ENCODE data around the gene IP6K1. TPM values are rescaled to one million over a fixed set of nuclear protein-coding genes. Genes with fewer than 3 reads are reported as not detected.

IP6K1 gene
- total RNA-seq, 1 experiment from 2014 or later: 30.6 TPM

- Histone ChIP-seq H4K20me1 (ENCODE audit: insufficient read depth) (no peaks in the 10 kb centered on the region), H3K4me3 (replicated peaks in 1 of 2; ENCODE audit: low read depth in 1 of 2, low read length in 2 of 2) (no peak overlapping the region), H3K4me1 (ENCODE audit: control insufficient read depth in 1 of 2, insufficient read depth in 2 of 2, low read length in 2 of 2) (peaks cover 2 to 16% of the 10 kb centered on the region in 2 experiments; a peak in 2 of 4 replicates), H2AFZ (ENCODE audit: low read depth, low read length, poor library complexity, severe bottlenecking) (no peak overlapping the region), H3K4me2 (ENCODE audit: low read length) (no peak overlapping the region), H3K27me3 (ENCODE audit: insufficient read depth, low read length) (no peaks in the 10 kb centered on the region), H3K36me3 (ENCODE audit: control insufficient read depth in 1 of 2, insufficient read depth in 2 of 2, low read length in 2 of 2) (no peaks in the 10 kb centered on the region), H3K79me2 (ENCODE audit: insufficient read depth, low read length) (no peaks in the 10 kb centered on the region), H3K9me3 (ENCODE audit: control insufficient read depth in 1 of 2, insufficient read depth in 1 of 2, low read depth in 1 of 2, low read length in 2 of 2) (no peaks in the 10 kb centered on the region), H3K9me2 (ENCODE audit: insufficient read depth) (no peaks in the 10 kb centered on the region), H3K9ac (ENCODE audit: low read length) (no peak overlapping the region), H3K27ac (ENCODE audit: low read depth, low read length) (no peak overlapping the region)
- intact Hi-C loops (cut with micrococcal nuclease): no loop called here
- TF ChIP-seq CBX3 (IDR thresholded peaks at IDR 0.05; ENCODE audit: low read depth): no peak
- no peak for TF ChIP-seq ZFX (IDR thresholded peaks at IDR 0.05)
- no peak for TF ChIP-seq SRF (IDR thresholded peaks at IDR 0.05; ENCODE audit: low read depth)
- no peak for TF ChIP-seq SP1 (IDR thresholded peaks at IDR 0.05; ENCODE audit: low read depth)
- TF ChIP-seq POLR2A (IDR thresholded peaks at IDR 0.05; ENCODE audit: borderline replicate concordance, extremely low read depth, insufficient read depth, insufficient read length): no peak
- TF ChIP-seq, protein P1, sequence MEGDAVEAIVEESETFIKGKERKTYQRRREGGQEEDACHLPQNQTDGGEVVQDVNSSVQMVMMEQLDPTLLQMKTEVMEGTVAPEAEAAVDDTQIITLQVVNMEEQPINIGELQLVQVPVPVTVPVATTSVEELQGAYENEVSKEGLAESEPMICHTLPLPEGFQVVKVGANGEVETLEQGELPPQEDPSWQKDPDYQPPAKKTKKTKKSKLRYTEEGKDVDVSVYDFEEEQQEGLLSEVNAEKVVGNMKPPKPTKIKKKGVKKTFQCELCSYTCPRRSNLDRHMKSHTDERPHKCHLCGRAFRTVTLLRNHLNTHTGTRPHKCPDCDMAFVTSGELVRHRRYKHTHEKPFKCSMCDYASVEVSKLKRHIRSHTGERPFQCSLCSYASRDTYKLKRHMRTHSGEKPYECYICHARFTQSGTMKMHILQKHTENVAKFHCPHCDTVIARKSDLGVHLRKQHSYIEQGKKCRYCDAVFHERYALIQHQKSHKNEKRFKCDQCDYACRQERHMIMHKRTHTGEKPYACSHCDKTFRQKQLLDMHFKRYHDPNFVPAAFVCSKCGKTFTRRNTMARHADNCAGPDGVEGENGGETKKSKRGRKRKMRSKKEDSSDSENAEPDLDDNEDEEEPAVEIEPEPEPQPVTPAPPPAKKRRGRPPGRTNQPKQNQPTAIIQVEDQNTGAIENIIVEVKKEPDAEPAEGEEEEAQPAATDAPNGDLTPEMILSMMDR (IDR thresholded peaks at IDR 0.05 in 2 of 3, conservative IDR thresholded peaks at IDR 0.05 in 1 of 3; ENCODE audit: borderline replicate concordance in 1 of 3, insufficient read depth in 1 of 3, low read depth in 2 of 3, low read length in 2 of 3): no peak
- no peak for TF ChIP-seq CEBPB (IDR thresholded peaks at IDR 0.05; ENCODE audit: low read depth)
- no peak for TF ChIP-seq ZBTB33 (IDR thresholded peaks at IDR 0.05; ENCODE audit: extremely low read depth, insufficient replicate concordance, low read length)
- no peak for TF ChIP-seq FOSL1 (IDR thresholded peaks at IDR 0.05; ENCODE audit: low read depth)
- no peak for TF ChIP-seq YY1 (IDR thresholded peaks at IDR 0.05; ENCODE audit: extremely low read depth, insufficient replicate concordance, low read depth, low read length)
- TF ChIP-seq EZH2 (IDR thresholded peaks at IDR 0.05): no peak
- no peak for TF ChIP-seq JUND (IDR thresholded peaks at IDR 0.05)
- TF ChIP-seq ELF1 (IDR thresholded peaks at IDR 0.05; ENCODE audit: borderline replicate concordance, low read depth): no peak
- no peak for TF ChIP-seq TCF7L2 (IDR thresholded peaks at IDR 0.05; ENCODE audit: borderline replicate concordance, extremely low read depth, insufficient read depth, insufficient read length)
- TF ChIP-seq RAD21 (IDR thresholded peaks at IDR 0.05; ENCODE audit: low read depth): no peak
- no peak for TF ChIP-seq ZNF274 (IDR thresholded peaks at IDR 0.05; ENCODE audit: low read depth, low read length)
- TF ChIP-seq REST (IDR thresholded peaks at IDR 0.05; ENCODE audit: low read depth): no peak
- TF ChIP-seq ATF3 (IDR thresholded peaks at IDR 0.05): no peak
- no peak for TF ChIP-seq EZH2phosphoT487 (IDR thresholded peaks at IDR 0.05; ENCODE audit: borderline replicate concordance)
- TF ChIP-seq MAX (IDR thresholded peaks at IDR 0.05): no peak
- ATAC-seq: no peak
- POLR2A ChIA-PET: no interaction called here
- no peak for DNase-seq (ENCODE audit: low read depth, low spot score)
- no TSS peak for BruUV-seq (replicated peaks)
- CTCF ChIA-PET: no interaction called here
- RAD21 ChIA-PET (ENCODE audit: low non-redundant PET in 1 of 2, low total read pairs in 2 of 2, uncharacterized antibody in 2 of 2, unreplicated experiment in 2 of 2): no interaction called here
Observed at GRCh38 chr3:49805367-49805782, 19.0 kb upstream of the IP6K1 start.
